SK-N-SH (cell line): ENCODE data around the gene ST6GALNAC1. TPM values are rescaled to one million over a fixed set of nuclear protein-coding genes. Genes with fewer than 3 reads are reported as not detected.

Source experiments
- CTCF ChIA-PET: fragments of 300-600, 350-600 bp; formaldehyde crosslinking; extraction: SDS; loops from one replicate; lab custom pipeline; 2021; lab: Yijun Ruan, JAX
- POLR2A ChIA-PET: fragments of 350-600 bp; sonication (Branson Sonifier 250); formaldehyde crosslinking; extraction: SDS; loops from one replicate; lab custom pipeline; 2020; ENCODE audit warnings: antibody characterized with exemption, inconsistent platforms; lab: Yijun Ruan, JAX
- DNase-seq: peaks from one replicate; pipeline ENCODE4 v3.0.0; 2012
- H2AFZ ChIP-seq: fragments of 200-600 bp; sonication (generic); 2 replicates; pipeline ENCODE4 v1.8.1; 2016; ENCODE audit warnings: antibody characterized with exemption, mild to moderate bottlenecking, low read depth
- H3F3A ChIP-seq: fragments of 200-600 bp; sonication (generic); replicated peaks from 2 replicates; pipeline ENCODE3; 2016; ENCODE audit warnings: antibody characterized with exemption, mild to moderate bottlenecking; ENCODE audit not compliant: insufficient read depth
- H3K27ac ChIP-seq, 2 experiments: fragments of 200-500 bp in 1 of 2; fragments of 200-600 bp in 1 of 2; sonication (Bioruptor generic) in 1 of 2; sonication (generic), shearing (Covaris generic) in 1 of 2; 2 replicates each; pipeline versions ENCODE4 v1.5.1 to v1.6.1; 2014 to 2016; ENCODE audit warnings: low read depth in 2 of 2, inconsistent platforms in 1 of 2, low read length in 1 of 2, mild to moderate bottlenecking in 1 of 2, mixed read lengths in 1 of 2
- H3K27me3 ChIP-seq: fragments of 200-600 bp; sonication (generic), shearing (Covaris generic); 2 replicates; pipeline ENCODE4 v1.6.1; 2016; ENCODE audit warnings: mixed run types; ENCODE audit not compliant: insufficient read depth
- H3K36me3 ChIP-seq, 2 experiments: fragments of 200-500 bp in 1 of 2; fragments of 200-600 bp in 1 of 2; sonication (Bioruptor generic) in 1 of 2; sonication (generic) in 1 of 2; replicated peaks in 1 of 2; 2 replicates each; pipeline versions ENCODE3 to v1.5.1; 2014 to 2016; ENCODE audit warnings: low read length in 1 of 2, mild to moderate bottlenecking in 1 of 2; ENCODE audit not compliant: insufficient read depth in 2 of 2, control insufficient read depth in 1 of 2
- H3K4me1 ChIP-seq, 2 experiments: fragments of 200-500 bp in 1 of 2; fragments of 200-600 bp in 1 of 2; sonication (Bioruptor generic) in 1 of 2; sonication (generic), shearing (Covaris generic) in 1 of 2; 2 replicates each; pipeline versions ENCODE4 v1.5.1 to v1.6.1; 2014 to 2016; ENCODE audit warnings: low read depth in 1 of 2, low read length in 1 of 2, mixed run types in 1 of 2; ENCODE audit not compliant: insufficient read depth in 2 of 2, control insufficient read depth in 1 of 2
- H3K4me2 ChIP-seq: fragments of 200-600 bp; sonication (generic), shearing (Covaris generic); 2 replicates; pipeline ENCODE4 v1.6.1; 2017; ENCODE audit warnings: mixed run types
- H3K4me3 ChIP-seq, 2 experiments: fragments of 200-500 bp in 1 of 2; fragments of 200-600 bp in 1 of 2; sonication (Bioruptor generic) in 1 of 2; sonication (generic), shearing (Covaris generic) in 1 of 2; 2 replicates each; pipeline versions ENCODE4 v1.5.1 to v1.8.1; 2014 to 2016; ENCODE audit warnings: low read depth in 2 of 2, inconsistent platforms in 1 of 2, low read length in 1 of 2, mild to moderate bottlenecking in 1 of 2, mixed read lengths in 1 of 2, moderate library complexity in 1 of 2
- H3K79me2 ChIP-seq: fragments of 200-600 bp; sonication (generic); 2 replicates; pipeline ENCODE4 v1.8.1; 2017; ENCODE audit warnings: mild to moderate bottlenecking; ENCODE audit not compliant: insufficient read depth
- H3K9ac ChIP-seq: fragments of 200-600 bp; sonication (generic); 2 replicates; pipeline ENCODE4 v1.6.1; 2017; ENCODE audit warnings: mixed run types
- H3K9me2 ChIP-seq: fragments of 200-600 bp; sonication (generic); 2 replicates; pipeline ENCODE4 v1.6.1; 2017; ENCODE audit warnings: mixed run types
- H3K9me3 ChIP-seq: fragments of 200-600 bp; sonication (generic); 2 replicates; pipeline ENCODE4 v1.6.1; 2017; ENCODE audit warnings: mixed run types, mild to moderate bottlenecking, moderate library complexity
- H4K20me1 ChIP-seq: fragments of 200-600 bp; sonication (generic); 2 replicates; pipeline ENCODE4 v1.6.1; 2017; ENCODE audit warnings: mild to moderate bottlenecking, mixed run types; ENCODE audit not compliant: insufficient read depth
- CHD2 ChIP-seq: fragments of 150-350 bp; IDR thresholded peaks from 2 replicates; pipeline ENCODE4 v1.6.1; 2018; ENCODE audit warnings: low read length; ENCODE audit not compliant: partially characterized antibody
- EP300 ChIP-seq, 2 experiments: IDR thresholded peaks; 2 replicates each; pipeline versions ENCODE4 v1.4.0 to v1.6.1; 2012; ENCODE audit warnings: borderline replicate concordance in 1 of 2, low read depth in 1 of 2, low read length in 1 of 2
- EZH2phosphoT487 ChIP-seq: fragments of 200-600 bp; sonication (generic); IDR thresholded peaks from 2 replicates; pipeline ENCODE4 v1.6.1; 2017; ENCODE audit warnings: low read depth, mixed run types, mild to moderate bottlenecking, antibody characterized with exemption, moderate library complexity, borderline replicate concordance
- FOSL2 ChIP-seq: IDR thresholded peaks from 2 replicates; pipeline ENCODE4 v1.4.0; 2012; ENCODE audit warnings: low read depth, mild to moderate bottlenecking, moderate library complexity, borderline replicate concordance
- FOXM1 ChIP-seq: IDR thresholded peaks from 2 replicates; pipeline ENCODE4 v1.4.0; 2012; ENCODE audit warnings: low read depth, mild to moderate bottlenecking
- GABPA ChIP-seq: IDR thresholded peaks from 2 replicates; pipeline ENCODE4 v1.4.0; 2012; ENCODE audit warnings: low read depth, mild to moderate bottlenecking
- GATA2 ChIP-seq: sonication (generic); formaldehyde crosslinking; IDR thresholded peaks from 2 replicates; pipeline ENCODE4 v1.5.0; 2020; ENCODE audit warnings: mild to moderate bottlenecking, missing genetic modification reagents
- IRF3 ChIP-seq: fragments of 150-350 bp; IDR thresholded peaks from 2 replicates; pipeline ENCODE4 v1.6.1; 2016; ENCODE audit warnings: mild to moderate bottlenecking, low read depth, low read length
- MXI1 ChIP-seq: IDR thresholded peaks from 2 replicates; pipeline ENCODE4 v1.6.1; 2012; ENCODE audit warnings: mild to moderate bottlenecking, low read depth, low read length, improper control_type of control experiment
- NFIC ChIP-seq: IDR thresholded peaks from 2 replicates; pipeline ENCODE4 v1.4.0; 2012; ENCODE audit warnings: borderline replicate concordance
- PBX3 ChIP-seq: IDR thresholded peaks from 2 replicates; pipeline ENCODE4; 2012
- REST ChIP-seq: IDR thresholded peaks from 2 replicates; pipeline ENCODE4 v1.6.1; 2012; ENCODE audit warnings: mild to moderate bottlenecking, low read depth, low read length, moderate library complexity
- RXRA ChIP-seq: IDR thresholded peaks from 2 replicates; pipeline ENCODE4 v1.4.0; 2012; ENCODE audit warnings: low read depth, mild to moderate bottlenecking, borderline replicate concordance
- SIN3A ChIP-seq: IDR thresholded peaks from 2 replicates; pipeline ENCODE4 v1.6.1; 2012; ENCODE audit warnings: low read depth, mild to moderate bottlenecking, low read length, moderate library complexity, borderline replicate concordance
- TCF12 ChIP-seq: IDR thresholded peaks from 2 replicates; pipeline ENCODE4 v1.4.0; 2012
- USF1 ChIP-seq: IDR thresholded peaks from 2 replicates; pipeline ENCODE4 v1.4.0; 2012; ENCODE audit warnings: low read depth, borderline replicate concordance
- WGBS: methylation state at CpG from one replicate; pipeline ENCODE4 v1.1.6; 2017; ENCODE audit warnings: low lambda C conversion rate; 5-methylcytosine and 5-hydroxymethylcytosine counted together
- polyA plus RNA-seq, 3 experiments: library from polyadenylated mRNA; depleted of rRNA; stranded (reverse); fragments of >200 nt; gene quantifications; 2 replicates each; pipeline ENCODE4 v1.2.3, GENCODE V29; 2012

Gene ST6GALNAC1
- polyA plus RNA-seq, 1 of the 3 experiments (the other 2 are of a cell fraction), result not detected

GRCh38 chr17:76625496-76625895 lies 18.1 kb downstream of the ST6GALNAC1 start (continued):
- TF ChIP-seq IRF3, result no peak
- no peak for TF ChIP-seq SIN3A
- TF ChIP-seq GATA2 (CRISPR knock-in tag), result no peak
- no peak for TF ChIP-seq NFIC
- TF ChIP-seq USF1, result no peak
- no peak for TF ChIP-seq EZH2phosphoT487
- TF ChIP-seq GABPA, result no peak
- TF ChIP-seq REST, result no peak
- TF ChIP-seq FOSL2, result no peak

- peak overlapping the region; percentile 23; the same call in 1 of the 2 replicates for H2AFZ ChIP-seq
- no peaks in the 10 kb centered on the region for H3K9me3 ChIP-seq
- DNase-seq, result peak; percentile 94
- H3K4me1 ChIP-seq, result 0 out of 4 replicates have a peak, but pooled peaks cover 0 to 8% of the 10 kb centered on the region in 2 experiments
- H4K20me1 ChIP-seq, result no peaks in the 10 kb centered on the region
- no peak overlapping the region; the same call in 1 of the 2 replicates for H3K9ac ChIP-seq
- H3K27me3 ChIP-seq, result peaks cover 19% of the 10 kb centered on the region; the same call in 1 of the 2 replicates
- H3F3A ChIP-seq, result peaks cover 5% of the 10 kb centered on the region
- no peaks in the 10 kb centered on the region for H3K79me2 ChIP-seq
- H3K9me2 ChIP-seq, result no peaks in the 10 kb centered on the region
- H3K27ac ChIP-seq, result peak overlapping the region; percentile 47 to 53; a peak in 3 of 4 replicates
- CTCF ChIA-PET, result interaction anchor here (0.6 to 7.8 kb wide), 74 partner anchors 10 to 446 kb away, joined by 3 to 206 read pairs (median 6); partner anchors contain the start of genes AANAT, PRCD, PRPSAP1 and ST6GALNAC1
- POLR2A ChIA-PET, result interaction anchor here (0.7 to 1.8 kb wide), 8 partner anchors 11 to 80 kb away, joined by 3 to 6 read pairs (median 3); no protein-coding TSS in a partner anchor
- H3K4me3 ChIP-seq, result peak overlapping the region in 1 of 2 experiments; percentile 15; a peak in 2 of 4 replicates
- no peaks in the 10 kb centered on the region for H3K36me3 ChIP-seq
- H3K4me2 ChIP-seq, result peak overlapping the region; percentile 36; the same call in 1 of the 2 replicates
- WGBS, result 22% methylated on average over 18 of the region's 18 CpGs
- TF ChIP-seq REST (0 out of 2 replicates have a peak, but pooled peaks have one; percentile 10), USF1 (no peak), FOXM1 (no peak), TCF12 (peak; percentile 61), PBX3 (peak; percentile 80), EP300 (IDR thresholded peaks at IDR 0.05; ENCODE audit: borderline replicate concordance in 1 of 2, low read depth in 1 of 2, low read length in 1 of 2) (peak in 1 of 2 experiments; percentile 3; a peak in 1 of 4 replicates), RXRA (no peak), EZH2phosphoT487 (no peak), MXI1 (no peak), CHD2 (peak; percentile 58)
Observed at GRCh38 chr17:76623271-76624146, 20.0 kb downstream of the ST6GALNAC1 start.
